Breast epithelium (tissue), 4 donors: ENCODE measurements around the gene SPRR5. TPM values are rescaled to one million over a fixed set of nuclear protein-coding genes. Genes with fewer than 3 reads are reported as not detected.

Experiments used
- DNase-seq, 2 donors: peaks; one replicate each; pipeline ENCODE4 v3.0.0-alpha.2; 2019; ENCODE audit warnings: low spot score in 2 of 2
- H3K27ac ChIP-seq, 2 donors: fragments of 200-600 bp; sonication (generic) in 1 of 2; one replicate each; pipeline ENCODE4 v1.5.1; 2016 to 2019; ENCODE audit warnings: mild to moderate bottlenecking in 1 of 2
- H3K27me3 ChIP-seq, 2 donors: fragments of 200-600 bp; sonication (generic) in 1 of 2; one replicate each; pipeline versions ENCODE4 v1.5.1 to v1.6.0; 2017 to 2019; ENCODE audit warnings: control low read depth in 1 of 2, mild to moderate bottlenecking in 1 of 2
- H3K36me3 ChIP-seq: fragments of 200-600 bp; one replicate; pipeline ENCODE4 v1.5.1; 2019
- H3K4me1 ChIP-seq, 2 donors: fragments of 200-600 bp; sonication (generic); one replicate each; pipeline ENCODE4 v1.5.1; 2016 to 2019; ENCODE audit warnings: control low read depth in 1 of 2
- H3K4me3 ChIP-seq, 3 donors: fragments of 200-600 bp; sonication (generic); 1 replicate in 2 of 3; 2 replicates in 1 of 3; pipeline ENCODE4 v1.5.1; 2016 to 2019; ENCODE audit warnings: mild to moderate bottlenecking in 3 of 3, moderate library complexity in 2 of 3
- H3K9me3 ChIP-seq, 2 donors: fragments of 200-600 bp; sonication (generic) in 1 of 2; one replicate each; pipeline ENCODE4 v1.5.1; 2016 to 2019; ENCODE audit warnings: control low read depth in 1 of 2
- CTCF ChIP-seq, 3 donors: fragments of 450-650 bp; IDR thresholded peaks; one replicate each; pipeline ENCODE4 v1.5.1; 2016 to 2017; ENCODE audit warnings: antibody characterized with exemption in 3 of 3, mild to moderate bottlenecking in 3 of 3, moderate library complexity in 3 of 3
- POLR2A ChIP-seq: fragments of 450-650 bp; IDR thresholded peaks from one replicate; pipeline ENCODE4 v1.6.1; 2016; ENCODE audit warnings: antibody characterized with exemption, mild to moderate bottlenecking, moderate library complexity
- POLR2AphosphoS5 ChIP-seq, 3 donors: sonication (generic); formaldehyde crosslinking; IDR thresholded peaks; one replicate each; pipeline ENCODE4 v1.6.1; 2017; ENCODE audit warnings: antibody characterized with exemption in 3 of 3
- intact Hi-C: fragments of 100-400 bp; cut with DNase I; formaldehyde crosslinking; loops from one replicate; pipeline ENCODE4 v1.15.1; 2023; ENCODE audit warnings: low total_unique reads
- total RNA-seq, 3 donors: library from RNA; depleted of rRNA; stranded (reverse); fragments of >200 nt; gene quantifications; one replicate each; pipeline ENCODE4 v1.1.0, GENCODE V29; 2016

SPRR5 gene
- total RNA-seq, 3 donors from 2014 or later, result not detected

- TF ChIP-seq POLR2AphosphoS5 (IDR thresholded peaks at IDR 0.05), result no peak
- no peak for TF ChIP-seq POLR2A
- no peak for TF ChIP-seq CTCF (IDR thresholded peaks at IDR 0.05)
- H3K4me3 ChIP-seq, result no peak overlapping the region
- no peak overlapping the region for H3K27ac ChIP-seq
- no peaks in the 10 kb centered on the region for H3K9me3 ChIP-seq
- H3K36me3 ChIP-seq, result no peaks in the 10 kb centered on the region
- DNase-seq, result no peak
- no peaks in the 10 kb centered on the region for H3K4me1 ChIP-seq
- H3K27me3 ChIP-seq, result no peaks in the 10 kb centered on the region
- intact Hi-C loops, result loop anchor here (5.0 kb wide), 1 partner anchor 354 kb away; no protein-coding TSS in a partner anchor
These were observed 5.8 kb upstream of the SPRR5 start for GRCh38 chr1:152941037-152941711.

- DNase-seq, result no peak
- peaks cover 0 to 4% of the 10 kb centered on the region in 2 donors for H3K27me3 ChIP-seq
- H3K9me3 ChIP-seq, result no peaks in the 10 kb centered on the region
- no peaks in the 10 kb centered on the region for H3K4me1 ChIP-seq
- H3K27ac ChIP-seq, result no peak overlapping the region
- H3K36me3 ChIP-seq, result no peaks in the 10 kb centered on the region
- TF ChIP-seq CTCF (IDR thresholded peaks at IDR 0.05) (no peak), POLR2A (no peak), POLR2AphosphoS5 (IDR thresholded peaks at IDR 0.05) (no peak)
- intact Hi-C loops, result loop anchor here (5.0 kb wide), 1 partner anchor 355 kb away; no protein-coding TSS in a partner anchor
- no peak overlapping the region for H3K4me3 ChIP-seq
These were observed 4.8 kb upstream of the SPRR5 start for GRCh38 chr1:152942161-152942560.

GRCh38 chr1:152946248-152946647 lies 758 bp upstream of the SPRR5 start:
- TF ChIP-seq POLR2AphosphoS5 (IDR thresholded peaks at IDR 0.05), result no peak
- TF ChIP-seq POLR2A, result no peak
- TF ChIP-seq CTCF (IDR thresholded peaks at IDR 0.05), result no peak
- Histone ChIP-seq H3K4me3 (no peak overlapping the region), H3K36me3 (no peaks in the 10 kb centered on the region), H3K27ac (no peak overlapping the region), H3K9me3 (no peaks in the 10 kb centered on the region), H3K4me1 (no peaks in the 10 kb centered on the region), H3K27me3 (peaks cover 0 to 4% of the 10 kb centered on the region in 2 donors)
- intact Hi-C loops, result no loop called here
- no peak for DNase-seq

- TF ChIP-seq POLR2AphosphoS5 (IDR thresholded peaks at IDR 0.05), result no peak
- no peak for TF ChIP-seq POLR2A
- no peak for TF ChIP-seq CTCF (IDR thresholded peaks at IDR 0.05)
- no peak for DNase-seq
- no peaks in the 10 kb centered on the region for H3K4me1 ChIP-seq
- intact Hi-C loops, result no loop called here
- no peak overlapping the region for H3K27ac ChIP-seq
- H3K27me3 ChIP-seq, result peaks cover 0 to 3% of the 10 kb centered on the region in 2 donors
- no peak overlapping the region for H3K4me3 ChIP-seq
- H3K9me3 ChIP-seq, result no peaks in the 10 kb centered on the region
- H3K36me3 ChIP-seq, result no peaks in the 10 kb centered on the region
These were observed 4.7 kb downstream of the SPRR5 start for GRCh38 chr1:152951711-152952110.

GRCh38 chr1:152953761-152954160 lies 6.8 kb downstream of the SPRR5 start:
- TF ChIP-seq POLR2AphosphoS5 (IDR thresholded peaks at IDR 0.05), result no peak
- no peak for TF ChIP-seq CTCF (IDR thresholded peaks at IDR 0.05)
- TF ChIP-seq POLR2A, result no peak

More at GRCh38 chr1:152953761-152954160, 6.8 kb downstream of the SPRR5 start:
- Histone ChIP-seq H3K36me3 (no peaks in the 10 kb centered on the region), H3K27ac (no peak overlapping the region), H3K4me3 (no peak overlapping the region), H3K9me3 (no peaks in the 10 kb centered on the region), H3K4me1 (no peaks in the 10 kb centered on the region), H3K27me3 (no peaks in the 10 kb centered on the region)
- intact Hi-C loops, result no loop called here
- no peak for DNase-seq
